Ovary (tissue), 3 donors: ENCODE results near the gene LMNB1.

Source experiments
- EP300 ChIP-seq: sonication (generic); formaldehyde crosslinking; IDR thresholded peaks from one replicate; pipeline ENCODE4 v1.6.1; 2017; ENCODE audit warnings: antibody characterized with exemption
- POLR2A ChIP-seq: fragments of 450-650 bp; IDR thresholded peaks from one replicate; pipeline ENCODE4 v1.6.1; 2017; ENCODE audit warnings: antibody characterized with exemption, mild to moderate bottlenecking, moderate library complexity
- TF ChIP-seq, protein P1 (sequence below), 3 donors: fragments of 450-650 bp in 2 of 3; fragments of 200-600 bp in 1 of 3; IDR thresholded peaks; one replicate each; pipeline versions ENCODE4 v1.5.1 to v1.8.0; 2016 to 2022; ENCODE audit warnings: antibody characterized with exemption in 3 of 3, mild to moderate bottlenecking in 1 of 3
- donor health status: DM: no; HTN: no; CAD: no.

- TF ChIP-seq, protein P1, sequence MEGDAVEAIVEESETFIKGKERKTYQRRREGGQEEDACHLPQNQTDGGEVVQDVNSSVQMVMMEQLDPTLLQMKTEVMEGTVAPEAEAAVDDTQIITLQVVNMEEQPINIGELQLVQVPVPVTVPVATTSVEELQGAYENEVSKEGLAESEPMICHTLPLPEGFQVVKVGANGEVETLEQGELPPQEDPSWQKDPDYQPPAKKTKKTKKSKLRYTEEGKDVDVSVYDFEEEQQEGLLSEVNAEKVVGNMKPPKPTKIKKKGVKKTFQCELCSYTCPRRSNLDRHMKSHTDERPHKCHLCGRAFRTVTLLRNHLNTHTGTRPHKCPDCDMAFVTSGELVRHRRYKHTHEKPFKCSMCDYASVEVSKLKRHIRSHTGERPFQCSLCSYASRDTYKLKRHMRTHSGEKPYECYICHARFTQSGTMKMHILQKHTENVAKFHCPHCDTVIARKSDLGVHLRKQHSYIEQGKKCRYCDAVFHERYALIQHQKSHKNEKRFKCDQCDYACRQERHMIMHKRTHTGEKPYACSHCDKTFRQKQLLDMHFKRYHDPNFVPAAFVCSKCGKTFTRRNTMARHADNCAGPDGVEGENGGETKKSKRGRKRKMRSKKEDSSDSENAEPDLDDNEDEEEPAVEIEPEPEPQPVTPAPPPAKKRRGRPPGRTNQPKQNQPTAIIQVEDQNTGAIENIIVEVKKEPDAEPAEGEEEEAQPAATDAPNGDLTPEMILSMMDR (IDR thresholded peaks at IDR 0.05), result no peak
- no peak for TF ChIP-seq EP300
- no peak for TF ChIP-seq POLR2A
These were observed 92.1 kb downstream of the LMNB1 start for GRCh38 chr5:126869005-126869451.
